DOHH2 (cell line): ENCODE results near the gene LYPD6B.

Experiments
- H3F3A ChIP-seq: fragments of 200-600 bp; sonication (generic), shearing (Covaris generic); 2 replicates; pipeline ENCODE4 v1.6.0; 2016; ENCODE audit warnings: antibody characterized with exemption, mild to moderate bottlenecking; ENCODE audit not compliant: control insufficient read depth, insufficient read depth
- H3K27ac ChIP-seq: fragments of 200-600 bp; sonication (generic); 2 replicates; pipeline ENCODE4 v1.5.1; 2014; ENCODE audit warnings: low read depth, mild to moderate bottlenecking, low read length, moderate library complexity
- H3K27me3 ChIP-seq: fragments of 200-600 bp; sonication (generic); 2 replicates; pipeline ENCODE4 v1.6.1; 2014; ENCODE audit warnings: mild to moderate bottlenecking, low read length, mixed read lengths; ENCODE audit not compliant: control insufficient read depth
- H3K36me3 ChIP-seq: fragments of 200-600 bp; sonication (generic); 2 replicates; pipeline ENCODE4 v1.6.1; 2014; ENCODE audit warnings: mild to moderate bottlenecking, low read length, moderate library complexity, mixed read lengths; ENCODE audit not compliant: control insufficient read depth
- H3K4me1 ChIP-seq: fragments of 200-600 bp; sonication (generic); 2 replicates; pipeline ENCODE4 v1.6.1; 2014; ENCODE audit warnings: mild to moderate bottlenecking, low read length, mixed read lengths; ENCODE audit not compliant: control insufficient read depth
- H3K4me2 ChIP-seq: fragments of 200-600 bp; sonication (generic); 2 replicates; pipeline ENCODE4 v1.6.0; 2014; ENCODE audit warnings: mild to moderate bottlenecking, low read length, moderate library complexity
- H3K4me3 ChIP-seq: fragments of 200-600 bp; sonication (generic); 2 replicates; pipeline ENCODE4 v1.5.1; 2014; ENCODE audit warnings: mild to moderate bottlenecking, low read length, mixed read lengths
- H3K79me2 ChIP-seq: fragments of 200-600 bp; sonication (generic); 2 replicates; pipeline ENCODE4 v1.6.1; 2014; ENCODE audit warnings: mild to moderate bottlenecking, low read length, mixed read lengths; ENCODE audit not compliant: control insufficient read depth
- H3K9me2 ChIP-seq: fragments of 200-600 bp; sonication (generic); replicated peaks from 2 replicates; pipeline ENCODE4 v1.6.1; 2014; ENCODE audit warnings: mild to moderate bottlenecking, low read length, mixed read lengths; ENCODE audit not compliant: control insufficient read depth
- H3K9me3 ChIP-seq: fragments of 200-600 bp; sonication (generic); 2 replicates; pipeline ENCODE4 v1.6.1; 2014; ENCODE audit warnings: antibody characterized with exemption, low read length, mixed read lengths; ENCODE audit not compliant: control insufficient read depth, insufficient read depth
- H4K20me1 ChIP-seq: fragments of 200-600 bp; sonication (generic); 2 replicates; pipeline ENCODE4 v1.6.0; 2014; ENCODE audit warnings: low read depth, mild to moderate bottlenecking, antibody characterized with exemption, low read length, moderate library complexity; ENCODE audit not compliant: control insufficient read depth, insufficient read depth
- CTCF ChIP-seq: fragments of 200-600 bp; sonication (generic); IDR thresholded peaks from one replicate; pipeline ENCODE4 v1.5.1; 2014; ENCODE audit warnings: antibody characterized with exemption, mild to moderate bottlenecking, low read depth, low read length; ENCODE audit not compliant: poor library complexity, severe bottlenecking
- EZH2phosphoT487 ChIP-seq: fragments of 200-600 bp; sonication (generic); IDR thresholded peaks from 2 replicates; pipeline ENCODE4 v1.6.1; 2017; ENCODE audit warnings: borderline replicate concordance, mild to moderate bottlenecking, antibody characterized with exemption, low read length, moderate library complexity, mixed read lengths

LYPD6B gene

GRCh38 chr2:149019768-149020167, 18.7 kb upstream of the LYPD6B start:
- Histone ChIP-seq H3F3A (peaks cover 35% of the 10 kb centered on the region), H3K79me2 (0 out of 2 replicates have a peak, but pooled peaks cover 2% of the 10 kb centered on the region), H3K27me3 (no peaks in the 10 kb centered on the region), H3K9me2 (no peaks in the 10 kb centered on the region), H3K4me3 (peak overlapping the region; percentile 73), H3K27ac (peak overlapping the region; percentile 100), H4K20me1 (no peaks in the 10 kb centered on the region), H3K4me1 (peaks cover 79% of the 10 kb centered on the region), H3K36me3 (no peaks in the 10 kb centered on the region; the same call in 1 of the 2 replicates), H3K9me3 (no peaks in the 10 kb centered on the region), H3K4me2 (peak overlapping the region; percentile 96)
- no peak for TF ChIP-seq CTCF

- no peak for TF ChIP-seq EZH2phosphoT487
- TF ChIP-seq CTCF: no peak
- H3K27me3 ChIP-seq: no peaks in the 10 kb centered on the region
- H3K4me3 ChIP-seq: peak overlapping the region; percentile 73
- H3F3A ChIP-seq: peaks cover 35% of the 10 kb centered on the region
- H3K9me3 ChIP-seq: no peaks in the 10 kb centered on the region
- peak overlapping the region; percentile 100 for H3K27ac ChIP-seq
- 0 out of 2 replicates have a peak, but pooled peaks cover 2% of the 10 kb centered on the region for H3K79me2 ChIP-seq
- H3K4me1 ChIP-seq: peaks cover 85% of the 10 kb centered on the region
- H3K36me3 ChIP-seq: no peaks in the 10 kb centered on the region; the same call in 1 of the 2 replicates
- peak overlapping the region; percentile 96 for H3K4me2 ChIP-seq
- H4K20me1 ChIP-seq: no peaks in the 10 kb centered on the region
- H3K9me2 ChIP-seq: no peaks in the 10 kb centered on the region
These were observed 18.1 kb upstream of the LYPD6B start for GRCh38 chr2:149020432-149020851.

- TF ChIP-seq EZH2phosphoT487: no peak
- TF ChIP-seq CTCF: no peak
- Histone ChIP-seq H4K20me1 (no peaks in the 10 kb centered on the region), H3K27me3 (no peaks in the 10 kb centered on the region), H3K4me1 (peaks cover 94% of the 10 kb centered on the region), H3K4me2 (peak overlapping the region; percentile 96), H3K79me2 (0 out of 2 replicates have a peak, but pooled peaks cover 2% of the 10 kb centered on the region), H3F3A (peaks cover 35% of the 10 kb centered on the region), H3K36me3 (no peaks in the 10 kb centered on the region; the same call in 1 of the 2 replicates), H3K9me3 (no peaks in the 10 kb centered on the region), H3K4me3 (peak overlapping the region; percentile 73), H3K27ac (peak overlapping the region; percentile 100), H3K9me2 (no peaks in the 10 kb centered on the region)
These were observed 17.2 kb upstream of the LYPD6B start for GRCh38 chr2:149021271-149021719.
